ENCODE data around the gene CDH16.

The CDH16 gene

GRCh38 chr16:66859397-66860068 is 59.2 kb downstream of the CDH16 start:
- DNase-seq, result peak; percentile 43

GRCh38 chr16:66858740-66859396 is 59.8 kb downstream of the CDH16 start:
- DNase-seq, result no peak

Data from NCI-H2171 treated with DMSO at 0.1 percent for 48 hours (cell line).